ENCODE results near the gene PDLIM1. TPM values are rescaled to one million over a fixed set of nuclear protein-coding genes. Genes with fewer than 3 reads are reported as not detected.

Gene PDLIM1
- polyA plus RNA-seq, 1 donor (not counting 4 experiments of a cell fraction or from before 2014, with no cell fraction given) = 298 TPM

- no peak for TF ChIP-seq CTCF (optimal IDR thresholded peaks at IDR 0.05 in 1 of 3, IDR thresholded peaks at IDR 0.05 in 1 of 3, conservative IDR thresholded peaks at IDR 0.05 in 1 of 3; ENCODE audit: extremely low read depth in 1 of 3, insufficient read depth in 2 of 3, low read length in 3 of 3)
- no peak for TF ChIP-seq EZH2 (IDR thresholded peaks at IDR 0.05; ENCODE audit: low read length)
- Histone ChIP-seq H3K9me3 (ENCODE audit: control insufficient read depth, low read depth, low read length) (no peaks in the 10 kb centered on the region), H3K9ac (ENCODE audit: control insufficient read depth, extremely low read depth, insufficient read depth, low read length) (peak overlapping the region; percentile 79), H3K4me3 (ENCODE audit: control insufficient read depth in 2 of 3, extremely low read depth in 1 of 3, insufficient read depth in 2 of 3, low read depth in 1 of 3, low read length in 3 of 3) (peak overlapping the region; percentile 21 to 67 (median 61)), H3K4me2 (ENCODE audit: control insufficient read depth, extremely low read depth, insufficient read depth, low read depth, low read length) (peak overlapping the region; percentile 92), H3K36me3 (ENCODE audit: control insufficient read depth in 2 of 2, extremely low read depth in 1 of 2, insufficient read depth in 2 of 2, low read length in 2 of 2) (no peaks in the 10 kb centered on the region), H3K9me1 (ENCODE audit: control insufficient read depth, extremely low read depth, insufficient read depth, low read length) (no peaks in the 10 kb centered on the region), H3K4me1 (ENCODE audit: control insufficient read depth, extremely low read depth, insufficient read depth, low read length) (peaks cover 15% of the 10 kb centered on the region), H2AFZ (ENCODE audit: control insufficient read depth, low read length) (peak overlapping the region; percentile 90), H3K27me3 (ENCODE audit: control insufficient read depth, extremely low read depth, insufficient read depth, low read length) (no peaks in the 10 kb centered on the region), H3K27ac (ENCODE audit: control insufficient read depth, insufficient read depth, low read length) (peak overlapping the region; percentile 86), H4K20me1 (ENCODE audit: control insufficient read depth, extremely low read depth, insufficient read depth, low read length) (no peaks in the 10 kb centered on the region), H3K79me2 (ENCODE audit: control insufficient read depth, insufficient read depth, low read length) (peaks cover 6% of the 10 kb centered on the region)
- dilution Hi-C loops (cut with MboI; ENCODE audit: extremely low pct_ligation_motif_present, low sequenced_read_pairs) = no loop called here
- DNase-seq (ENCODE audit: low read depth, low spot score) (no peak), FAIRE-seq (peak; percentile 76)
Measured at GRCh38 chr10:95295031-95295755, 4.4 kb upstream of the PDLIM1 start.

GRCh38 chr10:95293631-95294030 lies 2.8 kb upstream of the PDLIM1 start:
- Histone ChIP-seq H3K36me3 (ENCODE audit: control insufficient read depth in 2 of 2, extremely low read depth in 1 of 2, insufficient read depth in 2 of 2, low read length in 2 of 2) (no peaks in the 10 kb centered on the region), H3K79me2 (ENCODE audit: control insufficient read depth, insufficient read depth, low read length) (peaks cover 21% of the 10 kb centered on the region), H3K4me1 (ENCODE audit: control insufficient read depth, extremely low read depth, insufficient read depth, low read length) (peaks cover 22% of the 10 kb centered on the region), H3K4me2 (ENCODE audit: control insufficient read depth, extremely low read depth, insufficient read depth, low read depth, low read length) (no peak overlapping the region), H3K9me1 (ENCODE audit: control insufficient read depth, extremely low read depth, insufficient read depth, low read length) (no peaks in the 10 kb centered on the region), H4K20me1 (ENCODE audit: control insufficient read depth, extremely low read depth, insufficient read depth, low read length) (no peaks in the 10 kb centered on the region), H3K9me3 (ENCODE audit: control insufficient read depth, low read depth, low read length) (no peaks in the 10 kb centered on the region), H3K9ac (ENCODE audit: control insufficient read depth, extremely low read depth, insufficient read depth, low read length) (no peak overlapping the region), H3K27me3 (ENCODE audit: control insufficient read depth, extremely low read depth, insufficient read depth, low read length) (no peaks in the 10 kb centered on the region), H3K27ac (ENCODE audit: control insufficient read depth, insufficient read depth, low read length) (no peak overlapping the region), H2AFZ (ENCODE audit: control insufficient read depth, low read length) (peak overlapping the region; percentile 20), H3K4me3 (ENCODE audit: control insufficient read depth in 2 of 3, extremely low read depth in 1 of 3, insufficient read depth in 2 of 3, low read depth in 1 of 3, low read length in 3 of 3) (no peak overlapping the region)
- dilution Hi-C loops (cut with MboI; ENCODE audit: extremely low pct_ligation_motif_present, low sequenced_read_pairs) = no loop called here
- TF ChIP-seq CTCF (optimal IDR thresholded peaks at IDR 0.05 in 1 of 3, IDR thresholded peaks at IDR 0.05 in 1 of 3, conservative IDR thresholded peaks at IDR 0.05 in 1 of 3; ENCODE audit: extremely low read depth in 1 of 3, insufficient read depth in 2 of 3, low read length in 3 of 3) (no peak), EZH2 (IDR thresholded peaks at IDR 0.05; ENCODE audit: low read length) (no peak)
- no peak for DNase-seq (ENCODE audit: low read depth, low spot score)
- no peak for FAIRE-seq

Measured in keratinocyte (primary cell).